CD4-positive, alpha-beta T cell treated with Interferon alpha-2 for 1 hour (primary cell): Measurements from ENCODE around the gene NELFA.
A peak's percentile ranks its signal among the peaks of the same experiment; 100 is the strongest.
"Not testable (repeated sequence)": the region's sequence is repeated elsewhere in the genome, so short reads cannot be mapped to it uniquely, and the experiment has no call there.

ENCODE experiments used
- DNase-seq, 2 donors: peaks; one replicate each; pipeline ENCODE4 v3.0.0-alpha.2; 2020 to 2022

The NELFA gene

DNA sequence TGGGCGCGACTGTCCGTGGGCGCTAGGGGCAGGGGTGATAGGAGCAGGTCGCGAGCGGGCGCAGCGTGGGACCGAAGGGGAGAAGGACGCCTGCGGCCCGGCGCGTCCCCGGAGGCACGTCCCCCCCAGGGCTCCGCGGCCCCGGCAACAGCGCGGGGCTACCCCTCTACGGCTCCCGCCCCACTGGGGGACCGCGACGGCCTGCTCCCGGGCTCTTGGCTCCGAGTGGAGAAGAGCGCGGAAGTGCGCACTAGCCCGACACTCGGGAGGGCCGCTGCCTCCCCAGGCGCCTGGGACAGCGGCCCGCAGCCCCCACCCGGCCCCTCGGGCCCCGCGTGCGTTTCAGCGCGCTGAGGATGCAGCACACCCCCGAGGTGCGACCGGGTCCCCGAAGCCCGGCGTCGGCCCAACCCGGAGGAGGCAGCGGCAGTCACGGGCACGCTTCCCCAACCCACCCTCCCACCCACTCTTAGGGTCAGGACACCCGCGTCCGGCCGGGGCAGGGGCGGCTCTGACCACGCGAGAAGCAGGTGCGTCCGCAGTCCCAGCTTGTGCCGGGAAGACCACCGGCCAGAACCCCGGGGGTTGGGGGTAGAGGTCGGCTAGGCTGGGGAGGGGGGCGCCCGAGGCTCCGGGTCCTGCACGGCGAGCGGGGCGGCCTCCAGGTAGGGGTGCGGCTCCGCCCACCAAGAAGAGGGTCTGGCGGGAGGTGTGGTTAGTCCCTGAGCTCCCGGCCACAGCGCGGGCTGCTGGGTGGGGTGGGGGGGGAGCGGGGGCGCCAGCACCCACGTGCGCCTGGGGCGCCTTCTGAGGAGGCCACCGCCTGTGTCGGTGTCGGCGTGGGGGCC is 31.8 kb upstream of the NELFA start:
- DNase-seq = no peak

DNA sequence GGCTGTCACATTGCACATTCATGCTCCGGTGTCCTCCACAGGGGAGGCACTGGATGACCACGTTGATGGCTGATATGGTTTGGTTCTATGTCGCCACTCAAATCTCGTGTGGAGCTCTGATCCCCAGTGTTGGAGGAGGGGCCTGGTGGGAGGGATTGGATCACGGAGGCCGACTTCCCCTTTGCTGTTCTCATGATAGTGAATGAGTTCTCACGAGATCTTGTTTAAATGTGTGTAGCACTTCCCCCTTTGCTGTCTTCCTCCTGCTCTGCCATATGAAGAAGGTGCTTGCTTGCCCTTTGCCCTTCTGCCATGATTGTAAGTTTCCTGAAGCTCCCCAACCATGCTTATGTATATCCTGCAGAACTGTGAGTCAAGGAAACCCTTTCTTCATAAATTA is 28.1 kb upstream of the NELFA start:
- DNase-seq = no peak

DNA sequence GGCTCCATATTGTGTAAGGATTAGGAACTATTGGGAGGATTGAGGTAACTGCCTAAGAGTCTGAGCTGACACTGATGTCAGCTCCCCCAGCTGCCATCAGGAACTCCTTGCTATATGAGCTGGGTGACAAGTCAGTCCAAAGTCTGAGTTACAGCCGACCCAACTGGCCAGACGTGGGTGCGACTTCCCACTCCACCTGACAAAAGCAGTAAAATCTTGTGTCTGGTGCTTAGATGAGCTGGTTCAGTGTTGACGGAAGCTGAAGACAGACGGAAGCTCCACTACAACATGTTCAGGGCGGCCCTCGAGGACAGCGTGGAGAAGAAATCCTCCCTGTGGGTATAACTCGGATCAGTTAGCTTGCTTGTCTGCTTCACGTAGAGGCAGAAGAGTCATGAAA is 27.6 kb upstream of the NELFA start:
- no peak for DNase-seq

DNA sequence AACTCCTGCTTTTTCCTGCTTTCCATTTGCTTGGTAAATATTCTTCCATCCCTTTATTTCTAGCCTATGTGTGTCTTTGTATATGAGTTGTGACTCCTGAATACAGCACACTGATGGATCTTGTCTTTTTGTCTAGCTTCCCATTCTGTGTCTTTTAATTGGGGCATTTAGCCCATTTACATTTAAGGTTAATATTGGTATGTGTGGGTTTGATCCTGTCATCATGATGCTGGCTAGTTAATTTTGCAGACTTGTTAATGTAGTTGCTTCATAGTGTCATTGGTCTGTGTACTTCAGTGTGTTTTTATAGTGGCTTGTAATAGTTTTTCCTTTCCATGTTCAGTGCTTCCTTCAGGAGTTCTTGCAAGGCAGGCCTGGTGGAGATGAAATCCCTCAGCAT is 22.4 kb upstream of the NELFA start:
- not testable (repeated sequence) for DNase-seq

DNA sequence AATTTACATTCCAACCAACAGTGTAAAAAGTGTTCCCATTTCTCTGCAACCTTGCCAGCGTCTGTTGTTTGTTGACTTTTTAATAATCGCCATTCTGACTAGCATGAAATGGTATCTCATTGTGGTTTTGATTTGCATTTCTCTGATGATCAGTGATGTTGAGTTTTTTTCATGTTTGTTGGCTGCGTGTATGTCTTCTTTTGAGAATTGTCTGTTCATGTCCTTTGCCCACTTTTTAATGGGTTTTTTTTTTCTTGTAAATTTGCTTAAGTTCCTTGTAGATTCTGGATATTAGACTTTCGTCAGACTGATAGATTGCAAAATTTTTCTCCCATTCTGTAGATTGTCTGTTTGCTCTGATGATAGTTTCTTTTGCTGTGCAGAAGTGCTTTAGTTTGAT is 18.3 kb upstream of the NELFA start:
- DNase-seq = not testable (repeated sequence)

DNA sequence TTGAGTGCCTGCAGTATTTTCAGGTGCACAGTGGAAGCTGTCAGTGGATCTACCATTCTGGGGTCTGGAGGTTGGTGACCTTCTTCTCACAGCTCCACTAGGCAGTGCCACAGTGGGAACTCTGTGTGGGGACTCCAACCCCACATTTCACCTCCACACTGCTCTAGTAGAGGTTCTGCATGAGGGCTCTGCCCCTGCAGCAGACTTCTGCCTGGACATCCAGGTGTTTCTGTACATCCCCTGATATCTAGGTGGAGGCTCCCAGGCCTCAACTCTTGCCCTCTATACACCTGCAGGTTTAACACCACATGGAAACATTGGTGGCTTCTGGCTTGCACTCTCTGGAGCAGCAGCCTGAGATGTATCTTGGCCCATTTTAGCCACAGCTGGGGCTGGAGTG is 17.0 kb upstream of the NELFA start:
- DNase-seq = no peak

DNA sequence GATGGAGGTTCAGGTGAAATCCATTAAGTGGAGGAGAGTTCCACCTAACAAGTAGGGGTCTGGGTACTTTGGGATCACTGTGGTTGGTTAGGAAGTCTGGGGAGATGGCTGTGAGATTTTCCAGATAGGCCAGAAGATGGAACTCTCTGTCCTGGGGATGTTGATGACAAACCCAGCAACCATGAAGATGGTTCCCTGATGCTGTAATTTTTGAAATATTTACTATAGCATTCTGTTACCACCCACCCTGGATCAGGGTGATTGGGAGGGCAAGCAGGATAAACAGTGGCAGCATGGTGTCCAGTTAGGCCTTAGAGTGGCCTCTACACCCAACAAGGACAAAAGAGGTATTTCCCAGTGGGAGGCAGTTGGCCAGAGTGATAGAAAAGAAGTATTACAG is 15.9 kb upstream of the NELFA start:
- DNase-seq = no peak

DNA sequence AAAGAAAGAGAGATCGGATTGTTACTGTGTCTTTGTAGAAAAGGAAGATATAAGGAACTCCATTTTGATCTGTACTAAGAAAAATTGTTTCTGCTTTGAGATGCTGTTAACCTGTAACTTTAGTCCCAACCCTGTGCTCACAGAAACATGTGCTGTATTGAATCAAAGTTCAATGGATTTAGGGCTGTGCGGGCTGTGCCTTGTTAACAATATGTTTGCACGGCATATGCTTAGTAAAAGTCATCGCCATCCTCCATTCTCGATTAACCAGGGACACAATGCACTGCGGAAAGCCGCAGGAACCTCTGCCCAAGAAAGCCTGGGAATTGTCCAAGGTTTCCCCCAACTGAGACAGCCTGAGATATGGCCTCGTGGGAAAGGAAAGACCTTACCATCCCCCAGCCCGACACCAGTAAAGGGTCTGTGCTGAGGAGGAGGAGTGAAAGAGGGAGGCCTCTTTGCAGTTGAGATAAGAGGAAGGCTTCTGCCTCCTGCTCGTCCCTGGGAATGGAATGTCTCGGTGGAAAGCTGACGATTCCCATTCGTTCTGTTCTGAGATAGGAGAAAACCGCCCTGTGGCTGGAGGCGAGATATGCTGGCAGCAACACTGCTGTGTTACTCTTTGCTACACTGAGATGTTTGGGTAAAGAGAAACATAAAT is 12.7 kb upstream of the NELFA start:
- not testable (repeated sequence) for DNase-seq

DNA sequence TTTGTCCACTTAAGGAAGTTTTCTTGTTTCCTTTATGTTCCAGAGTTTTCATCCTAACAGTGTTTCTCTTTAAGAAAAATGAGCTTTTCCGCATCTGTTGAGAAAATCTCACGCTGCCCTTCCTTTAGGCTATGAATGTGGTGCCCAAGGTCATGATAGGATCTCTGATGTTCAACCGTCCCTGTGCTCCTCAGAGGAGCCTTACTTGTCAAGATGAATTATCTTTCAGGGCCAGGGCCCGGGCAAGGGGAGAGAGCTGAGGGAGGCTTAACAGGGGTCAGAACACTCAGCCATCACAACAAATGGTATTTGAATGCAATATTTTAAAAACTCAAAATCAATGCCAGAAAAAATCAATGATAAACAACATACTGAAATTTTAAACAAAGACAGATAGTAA is 6.2 kb upstream of the NELFA start:
- no peak for DNase-seq

DNA sequence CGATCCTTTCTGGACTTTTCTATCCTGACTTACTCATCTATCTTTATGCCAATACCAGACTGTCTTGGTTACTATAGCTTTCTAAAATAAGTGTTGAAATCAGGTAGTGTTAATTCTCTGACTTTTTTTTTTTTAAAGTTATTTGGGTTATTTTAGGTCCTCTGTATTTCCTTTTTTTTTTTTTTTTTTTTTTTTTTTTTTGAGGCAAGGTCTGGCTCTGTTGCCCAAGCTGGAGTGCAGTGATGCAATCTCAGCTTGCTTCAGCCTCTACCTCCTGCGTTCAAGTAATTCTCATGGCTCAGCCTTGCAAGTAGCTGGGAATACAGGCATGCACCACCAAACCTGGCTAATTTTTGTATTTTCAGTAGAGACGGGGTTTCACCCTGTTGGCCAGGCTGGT is 2.8 kb upstream of the NELFA start:
- DNase-seq = peak in 1 of 2 donors; percentile 24

DNA sequence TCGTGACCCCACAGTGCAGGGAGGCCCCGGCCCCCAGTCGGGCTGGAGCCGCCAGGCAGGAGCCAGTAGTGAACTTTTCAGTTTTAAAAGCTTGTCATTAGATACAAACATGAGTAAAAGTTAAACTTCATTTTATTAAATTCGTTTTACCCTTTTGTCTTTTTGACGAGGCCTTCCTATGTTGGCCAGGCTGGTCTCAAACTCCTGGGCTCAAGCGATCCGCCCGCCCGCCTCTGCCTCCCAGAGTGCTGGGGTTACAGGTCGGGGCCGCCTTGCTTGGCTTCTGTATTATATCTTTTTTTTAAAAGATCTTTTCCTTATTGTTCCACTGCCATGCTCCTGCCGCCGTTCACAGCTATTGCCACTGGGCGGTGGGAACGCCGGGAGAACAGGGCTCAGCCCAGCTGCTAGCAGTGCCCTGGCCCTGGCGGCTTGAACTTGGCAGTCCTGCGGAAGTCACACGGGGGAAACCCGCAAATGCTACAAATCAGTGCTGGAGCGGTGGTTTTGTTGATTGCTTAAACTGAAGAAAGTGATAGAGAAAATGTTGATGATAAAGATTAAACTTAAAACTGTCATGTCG is 968 bp upstream of the NELFA start:
- peak; percentile 47 to 69 for DNase-seq

DNA sequence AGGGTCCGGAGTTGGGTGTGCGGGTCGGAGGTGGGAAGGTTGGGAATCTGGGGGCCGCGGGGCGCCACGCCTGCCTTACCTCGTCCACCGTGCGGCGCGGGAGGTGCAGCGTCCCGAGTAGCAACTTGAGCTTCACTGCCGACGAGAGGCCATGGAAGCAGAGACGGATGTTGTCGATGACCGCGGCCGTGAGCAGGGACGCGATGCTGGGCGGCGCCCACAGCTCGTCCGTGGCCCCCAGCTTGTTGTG is 178 bp downstream of the NELFA start:
- DNase-seq = no peak

DNA sequence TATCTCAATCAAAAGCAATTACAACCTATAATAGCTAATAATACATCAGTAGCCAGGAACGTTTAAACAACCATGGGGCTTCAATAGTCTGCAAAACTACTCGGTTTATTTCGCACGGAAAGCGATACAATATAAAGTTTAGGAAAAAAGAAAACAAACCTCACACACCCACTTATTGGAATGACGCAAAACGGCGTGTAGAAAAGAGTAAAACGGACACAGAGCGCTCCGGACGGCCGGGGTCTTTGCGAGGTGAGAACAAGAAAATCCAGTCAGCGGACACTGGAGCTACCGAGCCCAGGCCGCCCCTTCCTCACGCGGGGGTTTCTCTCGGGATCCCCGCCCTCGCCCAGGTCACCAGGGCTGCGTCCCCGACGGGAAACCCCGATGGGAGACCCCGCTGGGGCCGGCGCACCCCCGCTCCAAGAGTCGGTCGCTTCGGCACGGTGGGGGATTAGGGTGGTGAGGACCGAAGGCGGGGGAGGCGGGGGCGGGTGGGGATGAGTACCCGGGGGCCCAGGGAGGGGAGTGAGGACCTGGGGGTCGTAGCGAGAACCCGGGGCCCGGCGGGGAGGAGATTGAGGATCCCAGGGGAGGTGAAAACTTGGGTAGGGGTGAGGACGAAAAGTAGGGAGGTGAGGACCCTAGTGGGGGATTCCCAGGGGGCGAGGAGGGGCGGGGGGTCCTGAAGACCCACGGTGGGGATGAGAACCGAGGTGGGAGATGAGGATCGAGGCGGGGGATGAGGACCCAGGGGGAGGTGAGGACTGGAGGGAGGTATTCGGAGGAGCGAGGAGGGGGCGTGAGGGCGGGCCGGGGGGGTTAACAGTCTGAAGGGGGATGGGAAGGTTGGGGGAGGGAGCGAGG is 737 bp downstream of the NELFA start:
- DNase-seq = no peak

DNA sequence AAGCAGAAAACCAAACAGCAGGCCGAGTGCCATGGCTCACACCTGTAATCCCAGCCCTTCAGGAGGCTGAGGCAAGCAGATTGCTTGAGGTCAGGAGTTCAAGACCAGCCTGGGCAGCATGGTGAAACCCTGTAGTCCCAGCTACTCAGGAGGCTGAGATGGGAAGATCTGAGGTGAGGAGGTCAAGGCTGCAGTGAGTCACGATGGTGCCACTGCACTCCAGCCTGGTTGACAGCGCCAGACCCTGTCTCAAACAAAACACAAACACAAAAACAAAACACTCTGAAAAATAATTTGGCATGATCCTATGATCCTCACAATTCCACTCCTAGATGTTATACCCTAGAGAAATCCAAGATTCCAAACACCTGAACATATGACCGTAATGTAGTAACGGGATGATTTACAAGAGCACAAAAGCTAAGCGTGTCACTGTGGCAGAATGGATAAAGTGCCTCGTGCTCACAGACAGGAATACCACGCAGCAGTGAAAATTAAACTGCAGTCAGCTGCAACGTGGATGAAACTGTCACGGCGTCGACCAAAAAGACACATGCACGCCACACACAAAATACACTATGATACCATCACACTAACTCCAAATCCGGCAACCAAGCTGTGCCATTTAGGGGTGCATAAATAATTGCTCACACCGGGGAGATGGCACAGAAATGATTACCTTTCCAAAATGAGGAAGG is 1.7 kb downstream of the NELFA start:
- no peak for DNase-seq

DNA sequence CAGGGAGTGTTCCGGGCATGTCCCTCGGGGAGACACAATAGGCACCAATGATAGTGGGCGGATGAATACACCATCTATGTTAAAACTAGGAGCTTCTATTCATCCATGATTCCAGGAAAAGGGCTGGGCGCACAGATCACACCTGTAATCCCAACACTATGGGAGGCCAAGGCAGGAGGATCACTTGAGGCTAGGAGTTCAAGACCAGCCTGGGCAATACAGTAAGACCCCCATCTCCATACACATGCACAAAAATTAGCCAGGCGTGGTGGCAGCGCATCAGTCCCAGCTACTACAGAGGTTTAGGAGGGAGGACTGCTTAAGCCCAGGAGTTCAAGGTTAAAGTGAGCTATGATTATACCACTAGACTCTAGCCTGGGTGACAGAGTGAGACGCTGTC is 2.4 kb downstream of the NELFA start:
- DNase-seq = no peak

DNA sequence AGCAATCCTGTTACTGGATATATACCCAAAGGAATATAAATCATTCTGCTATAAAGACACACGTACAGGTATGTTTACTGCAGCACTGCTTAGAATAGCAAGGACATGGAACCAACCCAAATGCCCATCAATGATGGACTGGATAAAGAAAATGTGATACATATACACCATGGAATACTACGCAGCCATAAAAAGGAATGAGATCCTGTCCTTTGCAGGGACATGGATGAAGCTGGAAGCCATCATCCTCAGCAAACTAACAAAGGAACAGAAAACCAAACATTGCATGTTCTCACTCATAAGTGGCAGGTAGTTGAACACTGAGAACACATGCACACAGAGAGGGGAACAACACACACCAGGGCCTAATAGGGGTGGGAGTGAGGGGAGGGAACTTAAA is 5.4 kb downstream of the NELFA start:
- not testable (repeated sequence) for DNase-seq

DNA sequence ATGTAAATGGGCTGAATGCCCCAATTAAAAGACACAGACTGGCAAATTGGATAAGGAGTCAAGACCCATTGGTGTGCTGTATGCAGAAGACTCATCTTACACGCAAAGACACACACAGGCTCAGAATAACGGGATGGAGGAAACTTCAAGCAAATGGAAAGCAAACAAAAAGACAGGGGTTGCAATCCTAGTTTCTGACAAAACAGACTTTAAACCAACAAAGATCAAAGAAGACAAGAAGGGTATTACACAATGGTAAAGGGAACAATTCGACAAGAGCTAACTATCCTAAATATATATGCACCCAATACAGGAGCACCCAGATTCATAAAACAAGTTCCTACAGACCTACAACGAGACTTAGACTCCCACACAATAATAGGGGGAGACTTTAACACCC is 9.5 kb downstream of the NELFA start:
- DNase-seq = not testable (repeated sequence)

DNA sequence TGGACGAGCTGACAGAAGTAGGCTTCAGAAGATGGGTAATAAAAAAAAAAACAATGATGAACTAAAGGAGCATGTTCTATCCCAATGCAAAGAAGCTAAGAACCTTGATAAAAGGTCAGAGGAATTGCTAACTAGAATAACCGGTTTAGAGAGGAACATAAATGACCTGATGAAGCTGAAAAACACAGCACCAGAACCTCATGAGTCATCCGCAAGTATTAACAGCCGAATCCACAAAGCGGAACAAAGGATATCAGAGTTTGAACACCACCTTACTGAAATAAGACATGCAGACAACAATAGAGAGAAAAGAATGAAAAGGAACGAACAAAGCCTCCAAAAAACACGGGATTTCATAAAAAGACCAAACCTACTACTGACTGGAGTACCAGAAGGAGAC is 10.5 kb downstream of the NELFA start:
- DNase-seq = no peak

DNA sequence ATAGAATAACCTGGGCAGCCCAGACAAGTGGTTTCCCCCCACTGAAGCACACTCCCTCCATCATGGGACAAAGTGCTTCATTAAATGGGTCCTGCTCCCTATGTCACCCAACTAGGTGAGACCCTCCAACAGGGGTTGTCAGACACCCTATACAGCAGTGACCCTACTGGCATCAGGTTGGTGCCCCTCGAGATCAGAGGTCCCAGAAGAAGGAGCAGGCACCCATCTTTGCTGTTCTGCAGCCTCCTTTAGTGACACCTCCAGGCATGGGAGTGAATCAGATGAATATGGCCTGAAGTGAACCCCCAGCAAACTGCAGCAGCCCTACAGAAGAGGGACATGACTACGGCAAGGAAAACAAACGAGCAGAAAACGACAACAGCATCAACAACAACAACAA is 11.1 kb downstream of the NELFA start:
- no peak for DNase-seq

DNA sequence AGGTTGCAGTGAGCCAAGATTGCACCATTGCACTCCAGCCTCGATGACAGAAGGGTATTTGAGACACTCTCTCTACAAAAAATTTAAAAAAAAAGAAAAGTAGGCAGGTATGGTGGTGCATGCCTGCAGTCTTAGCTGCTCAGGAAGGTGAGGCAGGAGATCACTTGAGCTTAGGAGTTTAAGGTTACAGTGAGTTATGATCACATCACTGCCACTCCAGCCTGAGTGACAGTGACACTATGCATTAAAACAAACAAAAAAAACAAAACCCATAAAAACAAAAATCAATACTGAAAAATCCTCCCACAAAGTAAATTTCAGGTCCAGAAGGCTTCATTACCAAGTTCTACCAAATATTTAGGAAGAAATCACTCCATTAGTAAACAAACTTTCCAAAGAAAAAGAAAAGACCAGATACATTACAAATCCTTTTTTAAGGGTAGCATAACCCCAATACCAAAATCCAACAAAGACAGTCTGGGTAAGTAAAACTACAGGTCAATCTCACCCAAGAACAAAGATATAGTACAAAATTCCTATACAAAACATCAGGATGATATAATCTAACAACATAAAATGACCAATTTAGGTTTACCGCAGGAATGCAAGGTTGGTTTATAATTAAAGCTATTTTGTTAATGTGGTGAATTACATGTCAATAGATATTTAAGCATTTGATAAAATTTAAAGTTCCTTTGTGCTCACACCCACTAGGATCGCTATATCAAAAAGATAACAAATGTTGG is 11.7 kb downstream of the NELFA start:
- DNase-seq = no peak

DNA sequence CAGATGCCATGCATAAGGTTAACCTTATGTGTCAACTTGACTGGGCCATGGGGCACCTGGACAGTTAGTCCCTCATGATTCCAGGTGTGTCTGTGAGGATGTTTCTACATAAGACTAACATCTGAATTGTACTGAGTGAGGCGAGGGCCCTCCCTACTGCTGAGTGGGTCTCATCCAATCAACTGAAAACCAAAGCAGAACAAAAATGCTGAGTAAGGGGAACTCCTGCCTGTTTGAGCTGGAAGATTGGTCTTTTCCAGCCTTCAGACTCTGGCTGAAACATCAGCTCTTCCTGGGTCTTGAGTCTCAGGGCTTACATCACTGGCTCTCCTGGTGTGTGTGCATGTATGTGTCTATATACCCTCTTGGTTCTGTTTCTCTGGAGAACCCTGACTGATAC is 13.8 kb downstream of the NELFA start:
- DNase-seq = no peak
